AG04449 (cell line): ENCODE results near the gene GRID2.

Source experiments
- CTCF ChIA-PET: fragments of 350-600 bp; formaldehyde crosslinking; extraction: SDS; loops from one replicate; lab custom pipeline; 2021; ENCODE audit warnings: antibody characterized with exemption; lab: Yijun Ruan, JAX
- POLR2A ChIA-PET: fragments of 400-600, 350-600 bp; formaldehyde crosslinking; extraction: SDS; loops from one replicate; lab custom pipeline; 2020; ENCODE audit warnings: antibody characterized with exemption, inconsistent platforms; lab: Yijun Ruan, JAX
- DNase-seq: peaks from one replicate; pipeline ENCODE4 v3.0.0-alpha.2; 2010; ENCODE audit warnings: low read depth, low spot score
- H3K4me3 ChIP-seq: 2 replicates; pipeline ENCODE4 v1.5.1; 2011; ENCODE audit warnings: low read depth, mild to moderate bottlenecking, control low read depth, low read length
- CTCF ChIP-seq: IDR thresholded peaks from one replicate; pipeline ENCODE4 v1.5.1; 2011; ENCODE audit warnings: mild to moderate bottlenecking, moderate library complexity, low read length, control low read depth, inconsistent platforms; ENCODE audit not compliant: insufficient read depth; ENCODE audit errors: missing control alignments

Gene GRID2

GRCh38 chr4:93561842-93562241 lies 1258.1 kb downstream of the GRID2 start:
- no peak for TF ChIP-seq CTCF
- POLR2A ChIA-PET = no interaction called here
- H3K4me3 ChIP-seq = no peak overlapping the region
- DNase-seq = no peak
- CTCF ChIA-PET = no interaction called here

GRCh38 chr4:93568758-93569157 lies 1265.0 kb downstream of the GRID2 start:
- no peak for TF ChIP-seq CTCF
- DNase-seq = no peak
- no peak overlapping the region for H3K4me3 ChIP-seq
- POLR2A ChIA-PET = no interaction called here
- CTCF ChIA-PET = no interaction called here

GRCh38 chr4:93573285-93573684 lies 1269.5 kb downstream of the GRID2 start:
- DNase-seq = no peak
- ChIA-PET POLR2A (no interaction called here), CTCF (no interaction called here)
- TF ChIP-seq CTCF = no peak
- H3K4me3 ChIP-seq = no peak overlapping the region

DNA sequence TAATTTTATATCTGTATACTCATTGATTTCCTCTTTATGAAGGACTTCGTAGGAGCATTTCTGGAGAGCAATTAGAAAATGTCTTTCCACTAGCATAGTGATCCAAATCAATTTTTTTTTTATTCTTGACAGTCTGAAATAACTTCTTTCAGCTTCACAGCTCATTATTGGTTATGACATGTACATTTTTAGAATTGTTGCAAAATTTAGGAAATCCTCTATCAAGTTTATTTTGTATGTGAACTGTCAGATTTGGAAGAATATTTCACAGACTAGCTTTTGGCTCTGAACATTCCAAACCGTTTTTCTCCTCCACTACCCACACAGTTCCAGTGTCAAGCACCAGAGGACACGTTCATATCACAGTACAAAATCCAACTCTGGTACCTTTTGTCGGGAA lies 1275.2 kb downstream of the GRID2 start:
- no peak overlapping the region for H3K4me3 ChIP-seq
- no peak for TF ChIP-seq CTCF
- no peak for DNase-seq
- POLR2A ChIA-PET = no interaction called here
- CTCF ChIA-PET = no interaction called here

- DNase-seq = no peak
- CTCF ChIA-PET = no interaction called here
- no peak for TF ChIP-seq CTCF
- no peak overlapping the region for H3K4me3 ChIP-seq
- POLR2A ChIA-PET = no interaction called here
Observed at GRCh38 chr4:93605163-93605562, 1301.4 kb downstream of the GRID2 start.

GRCh38 chr4:93617606-93618005 lies 1313.8 kb downstream of the GRID2 start:
- POLR2A ChIA-PET = no interaction called here
- DNase-seq = no peak
- TF ChIP-seq CTCF = no peak
- no peak overlapping the region for H3K4me3 ChIP-seq
- CTCF ChIA-PET = no interaction called here
